ENCODE data around the gene KCNC1. TPM values are rescaled to one million over a fixed set of nuclear protein-coding genes. Genes with fewer than 3 reads are reported as not detected.

KCNC1 gene
- total RNA-seq, 4 donors from 2014 or later, result not detected

GRCh38 chr11:17745023-17745772 is 10.6 kb downstream of the KCNC1 start:
- no peak for TF ChIP-seq CTCF (IDR thresholded peaks at IDR 0.05; ENCODE audit: low read depth)

GRCh38 chr11:17746096-17746495 is 11.5 kb downstream of the KCNC1 start:
- no peak for TF ChIP-seq CTCF (IDR thresholded peaks at IDR 0.05; ENCODE audit: low read depth)

- no peak for TF ChIP-seq CTCF (IDR thresholded peaks at IDR 0.05; ENCODE audit: low read depth)
These were observed 12.8 kb downstream of the KCNC1 start for GRCh38 chr11:17747131-17747955.

- no peak for TF ChIP-seq CTCF (IDR thresholded peaks at IDR 0.05; ENCODE audit: low read depth)
These were observed 13.5 kb downstream of the KCNC1 start for GRCh38 chr11:17748044-17748443.

GRCh38 chr11:17748761-17749721 is 14.5 kb downstream of the KCNC1 start:
- TF ChIP-seq CTCF (IDR thresholded peaks at IDR 0.05; ENCODE audit: low read depth), result no peak

GRCh38 chr11:17750013-17750800 is 15.6 kb downstream of the KCNC1 start:
- TF ChIP-seq CTCF (IDR thresholded peaks at IDR 0.05; ENCODE audit: low read depth), result no peak
